SW 1271 (cell line): ENCODE results near the gene PSMD9.
"Not testable (repeated sequence)": the region's sequence is repeated elsewhere in the genome, so short reads cannot be mapped to it uniquely, and the experiment has no call there.

Source experiments
- DNase-seq, 2 experiments: peaks; one replicate each; lab custom pipeline; 2025; lab: John Stamatoyannopoulos, UW

Gene PSMD9

GRCh38 chr12:121873216-121873569 lies 15.4 kb upstream of the PSMD9 start:
- DNase-seq = no peak

GRCh38 chr12:121874071-121874470 lies 14.5 kb upstream of the PSMD9 start:
- DNase-seq = no peak

GRCh38 chr12:121875582-121875981 lies 13.0 kb upstream of the PSMD9 start:
- no peak for DNase-seq

- not testable (repeated sequence) for DNase-seq
Measured at GRCh38 chr12:121876080-121876447, 12.5 kb upstream of the PSMD9 start.

GRCh38 chr12:121883315-121883660 lies 5.3 kb upstream of the PSMD9 start:
- DNase-seq = no peak

- DNase-seq = not testable (repeated sequence)
Measured at GRCh38 chr12:121885129-121885528, 3.5 kb upstream of the PSMD9 start.

- no peak for DNase-seq
Measured at GRCh38 chr12:121888083-121888477, 510 bp upstream of the PSMD9 start.

GRCh38 chr12:121889274-121889624 lies 659 bp downstream of the PSMD9 start:
- DNase-seq = no peak

GRCh38 chr12:121889661-121890060 lies 1.1 kb downstream of the PSMD9 start:
- not testable (repeated sequence) for DNase-seq

- DNase-seq = no peak
Measured at GRCh38 chr12:121892673-121893561, 4.3 kb downstream of the PSMD9 start.

GRCh38 chr12:121893961-121894460 lies 5.4 kb downstream of the PSMD9 start:
- DNase-seq = no peak

- DNase-seq = peak in 1 of 2 experiments; percentile 17
Measured at GRCh38 chr12:121894633-121895032, 6.0 kb downstream of the PSMD9 start.

- DNase-seq = no peak
Measured at GRCh38 chr12:121898287-121898686, 9.7 kb downstream of the PSMD9 start.

GRCh38 chr12:121899590-121899989 lies 11.0 kb downstream of the PSMD9 start:
- DNase-seq = no peak

- DNase-seq = no peak
Measured at GRCh38 chr12:121903202-121903601, 14.6 kb downstream of the PSMD9 start.

GRCh38 chr12:121905746-121906145 lies 17.2 kb downstream of the PSMD9 start:
- DNase-seq = no peak

GRCh38 chr12:121908702-121909101 lies 20.1 kb downstream of the PSMD9 start:
- no peak for DNase-seq

GRCh38 chr12:121911824-121912585 lies 23.4 kb downstream of the PSMD9 start:
- DNase-seq = no peak

GRCh38 chr12:121915841-121916321 lies 27.3 kb downstream of the PSMD9 start:
- DNase-seq = no peak

- DNase-seq = peak in 1 of 2 experiments; percentile 19
Measured at GRCh38 chr12:121916719-121917118, 28.1 kb downstream of the PSMD9 start.

GRCh38 chr12:121917950-121918678 lies 29.5 kb downstream of the PSMD9 start, which contains the start of gene CFAP251:
Gene CFAP251, plus strand, starts transcription at chr12:121918592. Its CDS starts 2,714 bp downstream, at chr12:121921306.
- DNase-seq = no peak

- no peak for DNase-seq
Measured at GRCh38 chr12:121918679-121919038, 30.1 kb downstream of the PSMD9 start.
